ENCODE results near the gene CAPNS1.

The CAPNS1 gene

DNA sequence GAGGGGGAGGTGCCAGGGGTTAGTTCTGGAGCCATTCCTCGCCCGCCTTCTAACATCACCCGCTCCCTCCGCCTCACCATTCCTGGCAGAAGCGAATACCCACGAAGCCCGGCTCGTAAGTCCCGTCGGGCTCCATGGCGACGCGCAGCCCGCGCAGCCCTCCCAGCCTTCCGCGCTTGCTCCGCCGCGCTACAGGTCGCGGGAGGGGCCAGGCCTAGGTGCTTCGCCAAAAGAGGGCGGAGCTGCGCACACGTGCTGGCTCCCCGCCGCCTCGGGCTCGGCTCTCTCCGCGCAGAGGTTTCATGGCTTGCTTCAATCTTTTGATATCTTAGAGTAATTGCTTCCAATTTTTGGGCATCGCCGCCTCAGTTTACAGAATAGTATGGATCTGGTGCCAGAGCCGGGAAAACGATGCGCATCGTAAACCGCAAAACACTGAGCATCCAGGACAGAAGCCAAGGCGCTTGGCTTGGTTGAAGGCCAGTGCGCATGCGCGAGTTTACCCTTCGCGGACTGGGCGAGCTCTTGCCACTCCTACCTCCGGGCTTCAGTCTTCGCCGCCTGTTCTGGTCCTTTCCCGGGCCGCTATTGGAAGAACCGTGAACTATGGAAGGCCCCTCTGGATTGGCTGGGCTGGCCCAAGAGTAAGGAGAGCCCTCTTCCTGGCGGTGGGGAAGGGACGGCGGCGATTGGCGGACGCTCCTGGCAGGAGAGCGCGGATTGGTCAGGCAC, 25.0 kb upstream of the CAPNS1 start, which contains the start of gene POLR2I:
Gene POLR2I (minus strand): TSS at position 155 of the 732 bp plus-strand sequence. CDS start 19 bp downstream, at position 136.
- peak within 1 kb of the TSS; percentile 91 for H3K4me3 ChIP-seq (ENCODE audit: low read depth, low read length)

DNA sequence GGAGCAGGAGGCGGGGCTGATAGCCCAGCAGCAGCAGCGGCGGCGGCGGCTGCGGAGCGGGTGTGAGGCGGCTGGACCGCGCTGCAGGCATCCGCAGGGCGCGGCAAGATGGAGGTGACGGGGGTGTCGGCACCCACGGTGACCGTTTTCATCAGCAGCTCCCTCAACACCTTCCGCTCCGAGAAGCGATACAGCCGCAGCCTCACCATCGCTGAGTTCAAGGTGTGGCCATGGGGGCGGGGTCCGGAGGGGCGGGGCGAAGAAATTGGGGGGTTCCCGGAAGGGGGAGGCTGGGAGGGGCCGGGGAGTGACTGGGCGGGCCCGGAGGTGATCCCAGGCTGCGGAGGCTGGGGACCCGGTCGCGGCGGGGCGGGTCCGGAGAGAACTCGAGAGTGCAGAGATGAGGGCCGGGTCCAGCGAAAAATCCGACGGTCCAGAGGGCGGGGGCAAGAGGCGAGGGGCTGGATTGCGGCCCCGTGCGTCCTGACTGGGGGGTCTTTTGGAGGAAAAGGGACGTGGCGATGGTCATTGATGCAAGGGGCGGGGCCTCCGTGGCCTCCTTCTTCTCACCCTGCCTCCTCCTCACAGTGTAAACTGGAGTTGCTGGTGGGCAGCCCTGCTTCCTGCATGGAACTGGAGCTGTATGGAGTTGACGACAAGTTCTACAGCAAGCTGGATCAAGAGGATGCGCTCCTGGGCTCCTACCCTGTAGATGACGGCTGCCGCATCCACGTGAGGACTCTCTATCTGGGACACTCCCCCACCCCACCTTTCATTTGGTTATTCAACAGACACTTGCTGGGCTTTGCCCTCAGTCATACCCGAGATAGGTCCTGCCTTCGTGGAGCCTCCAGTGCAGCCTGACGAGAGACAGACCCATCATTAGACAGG, 24.2 kb upstream of the CAPNS1 start, which contains the start of gene TBCB:
Gene TBCB (plus strand): TSS at position 16 of the 891 bp plus-strand sequence. CDS start 93 bp downstream, at position 109.
- TF ChIP-seq CTCF (IDR thresholded peaks at IDR 0.05; ENCODE audit: low read depth, low read length) = no peak
- peak within 1 kb of the TSS; percentile 91 for H3K4me3 ChIP-seq (ENCODE audit: low read depth, low read length)

More for the DNA sequence above, 25.0 kb upstream of the CAPNS1 start, which contains the start of gene POLR2I:
- no peak for TF ChIP-seq CTCF (IDR thresholded peaks at IDR 0.05; ENCODE audit: low read depth, low read length)

- TF ChIP-seq CTCF (IDR thresholded peaks at IDR 0.05; ENCODE audit: low read depth, low read length) = no peak
- peak overlapping the region; percentile 79 for H3K4me3 ChIP-seq (ENCODE audit: low read depth, low read length)
Measured at GRCh38 chr19:36116344-36116637, 23.6 kb upstream of the CAPNS1 start.

DNA sequence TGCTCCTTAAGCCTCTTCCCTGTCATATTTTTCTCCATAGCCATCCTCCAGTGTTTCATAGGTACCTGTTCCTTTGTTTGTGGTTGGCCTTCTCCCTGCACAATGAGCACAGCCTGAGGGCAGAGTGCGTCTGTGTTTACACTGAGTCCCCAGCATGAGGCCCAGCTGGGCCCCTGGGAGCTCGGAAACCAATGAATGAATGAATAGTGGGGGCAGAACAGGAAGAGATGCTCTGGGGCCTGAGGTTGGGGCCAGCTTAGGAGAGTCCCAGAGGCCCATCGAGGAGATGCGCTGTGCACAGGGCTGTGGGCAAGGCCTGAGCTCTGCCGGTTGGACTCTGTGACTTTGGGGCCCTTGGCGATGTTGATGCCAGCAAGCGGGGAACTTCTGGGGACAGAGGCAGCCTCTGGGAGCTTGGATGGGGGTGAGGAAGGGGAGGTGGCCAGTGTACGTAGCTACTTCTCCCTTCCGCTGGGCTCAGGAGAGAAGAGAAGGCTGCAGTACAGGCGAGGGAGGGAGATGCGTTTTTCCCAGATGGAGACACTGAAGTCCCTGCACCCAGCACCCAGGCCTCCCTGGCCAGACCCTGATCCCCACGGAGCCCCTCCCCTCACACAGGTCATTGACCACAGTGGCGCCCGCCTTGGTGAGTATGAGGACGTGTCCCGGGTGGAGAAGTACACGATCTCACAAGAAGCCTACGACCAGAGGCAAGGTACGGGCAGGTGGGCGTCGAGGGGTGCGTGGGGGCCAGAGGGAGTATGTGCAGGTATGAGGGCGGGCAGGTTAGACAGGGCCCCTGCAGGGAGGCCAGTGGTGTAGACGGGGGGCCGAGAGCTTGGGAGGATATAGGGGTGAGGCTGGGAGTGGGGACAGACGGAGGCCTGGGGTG, 19.5 kb upstream of the CAPNS1 start:
- TF ChIP-seq CTCF (IDR thresholded peaks at IDR 0.05; ENCODE audit: low read depth, low read length) = no peak
- no peak overlapping the region for H3K4me3 ChIP-seq (ENCODE audit: low read depth, low read length)

DNA sequence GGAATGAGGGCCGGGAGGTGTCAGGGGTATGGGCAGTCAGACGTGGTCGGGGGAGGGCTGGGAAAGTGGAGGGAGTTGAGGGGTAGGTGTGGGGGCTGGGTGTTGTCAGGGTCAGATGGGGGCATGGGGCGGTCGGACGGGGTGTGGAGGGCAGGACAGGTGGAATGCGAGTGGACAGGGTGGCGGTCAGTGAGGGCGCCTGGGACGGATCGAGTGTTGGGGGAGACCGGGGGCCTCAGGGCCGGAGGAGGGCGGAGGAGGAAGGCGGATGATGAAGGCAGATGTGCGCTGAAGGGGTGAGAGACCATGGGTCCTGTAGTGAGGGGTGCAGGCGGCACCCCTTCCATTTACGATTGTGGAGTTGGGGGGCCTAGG, 18.9 kb upstream of the CAPNS1 start:
- H3K4me3 ChIP-seq (ENCODE audit: low read depth, low read length) = no peak overlapping the region
- no peak for TF ChIP-seq CTCF (IDR thresholded peaks at IDR 0.05; ENCODE audit: low read depth, low read length)

- H3K4me3 ChIP-seq (ENCODE audit: low read depth, low read length) = no peak overlapping the region
- TF ChIP-seq CTCF (IDR thresholded peaks at IDR 0.05; ENCODE audit: low read depth, low read length) = no peak
Measured at GRCh38 chr19:36121486-36122124, 18.3 kb upstream of the CAPNS1 start.

All from WI38 (cell line).